Neural cell (in vitro differentiated cells): ENCODE results near the gene TCL1A. TPM values are rescaled to one million over a fixed set of nuclear protein-coding genes. Genes with fewer than 3 reads are reported as not detected.
"Not testable (repeated sequence)": the region's sequence is repeated elsewhere in the genome, so short reads cannot be mapped to it uniquely, and the experiment has no call there.

Experiments
- H2AFZ ChIP-seq: fragments of 200-600, 300-800 bp; sonication (generic), shearing (Covaris generic); 2 replicates; pipeline ENCODE4 v1.6.0; 2014; ENCODE audit warnings: low read depth, mild to moderate bottlenecking, antibody characterized with exemption, low read length, moderate library complexity
- H3F3A ChIP-seq: fragments of 200-600 bp; shearing (Covaris generic); 2 replicates; pipeline ENCODE4 v1.6.1; 2016; ENCODE audit warnings: mild to moderate bottlenecking, moderate library complexity, mixed read lengths, antibody characterized with exemption, low read length; ENCODE audit not compliant: insufficient read depth, poor library complexity, severe bottlenecking
- H3K27ac ChIP-seq: fragments of 200-600, 300-800 bp; sonication (generic), shearing (Covaris generic); 2 replicates; pipeline ENCODE4 v1.5.1; 2014; ENCODE audit warnings: mild to moderate bottlenecking, low read length, moderate library complexity
- H3K27me3 ChIP-seq: fragments of 300-800, 200-600 bp; sonication (generic), shearing (Covaris generic); 2 replicates; pipeline ENCODE4 v1.6.0; 2014; ENCODE audit warnings: mild to moderate bottlenecking, low read depth, low read length, moderate library complexity; ENCODE audit not compliant: insufficient read depth
- H3K36me3 ChIP-seq: fragments of 300-800, 200-600 bp; sonication (generic), shearing (Covaris generic); 2 replicates; pipeline ENCODE4 v1.5.1; 2014; ENCODE audit warnings: mild to moderate bottlenecking, antibody characterized with exemption, low read length, moderate library complexity; ENCODE audit not compliant: insufficient read depth
- H3K4me2 ChIP-seq: fragments of 300-800, 200-600 bp; sonication (generic), shearing (Covaris generic); 2 replicates; pipeline ENCODE4 v1.6.0; 2014; ENCODE audit warnings: mild to moderate bottlenecking, low read length
- H3K4me3 ChIP-seq: fragments of 300-800, 200-600 bp; sonication (generic), shearing (Covaris generic); 2 replicates; pipeline ENCODE4 v1.5.1; 2014; ENCODE audit warnings: mild to moderate bottlenecking, low read length, moderate library complexity
- H3K79me2 ChIP-seq: fragments of 200-600 bp; shearing (Covaris generic); replicated peaks from 2 replicates; pipeline ENCODE4 v1.6.0; 2014; ENCODE audit warnings: mild to moderate bottlenecking, low read length, moderate library complexity; ENCODE audit not compliant: insufficient read depth
- H3K9ac ChIP-seq: fragments of 300-800, 200-600 bp; sonication (generic), shearing (Covaris generic); 2 replicates; pipeline ENCODE4 v1.6.1; 2016; ENCODE audit warnings: mild to moderate bottlenecking, low read length, mixed read lengths
- H3K9me2 ChIP-seq: fragments of 200-600 bp; shearing (Covaris generic); 2 replicates; pipeline ENCODE4 v1.6.1; 2016; ENCODE audit warnings: mild to moderate bottlenecking, low read length, mixed read lengths; ENCODE audit not compliant: insufficient read depth
- H3K9me3 ChIP-seq: fragments of 200-600, 300-800 bp; sonication (generic), shearing (Covaris generic); 2 replicates; pipeline ENCODE4 v1.6.1; 2016; ENCODE audit warnings: mild to moderate bottlenecking, mixed run types, low read length, moderate library complexity, mixed read lengths
- H4K20me1 ChIP-seq: fragments of 200-600 bp; shearing (Covaris generic); 2 replicates; pipeline ENCODE4 v1.6.1; 2016; ENCODE audit warnings: mild to moderate bottlenecking, mixed run types; ENCODE audit not compliant: insufficient read depth
- CTCF ChIP-seq: fragments of 450-650 bp; IDR thresholded peaks from 2 replicates; pipeline ENCODE4 v1.5.1; 2014; ENCODE audit warnings: antibody characterized with exemption, mild to moderate bottlenecking, moderate library complexity; ENCODE audit not compliant: poor library complexity, severe bottlenecking
- EP300 ChIP-seq: fragments of 450-650 bp; conservative IDR thresholded peaks from 2 replicates; pipeline ENCODE4 v1.6.1; 2014; ENCODE audit warnings: antibody characterized with exemption, mild to moderate bottlenecking, moderate library complexity; ENCODE audit not compliant: poor library complexity, severe bottlenecking
- EZH2 ChIP-seq: fragments of 200-600, 300-800 bp; shearing (Covaris generic), sonication (generic); IDR thresholded peaks from 2 replicates; pipeline ENCODE4 v1.6.1; 2014; ENCODE audit warnings: antibody characterized with exemption, low read length, borderline replicate concordance, mild to moderate bottlenecking; ENCODE audit not compliant: insufficient read depth, poor library complexity, severe bottlenecking
- MXI1 ChIP-seq: fragments of 450-650 bp; conservative IDR thresholded peaks from 2 replicates; pipeline ENCODE4 v1.6.1; 2014; ENCODE audit warnings: antibody characterized with exemption, mild to moderate bottlenecking; ENCODE audit not compliant: poor library complexity, severe bottlenecking
- POLR2AphosphoS5 ChIP-seq: IDR thresholded peaks from 2 replicates; pipeline ENCODE4 v1.6.1; 2012
- RAD21 ChIP-seq: fragments of 450-650 bp; conservative IDR thresholded peaks from 2 replicates; pipeline ENCODE4 v1.6.1; 2014; ENCODE audit warnings: antibody characterized with exemption, mild to moderate bottlenecking, moderate library complexity
- SMC3 ChIP-seq: fragments of 450-650 bp; conservative IDR thresholded peaks from 2 replicates; pipeline ENCODE4 v1.6.1; 2014; ENCODE audit warnings: antibody characterized with exemption, mild to moderate bottlenecking, moderate library complexity; ENCODE audit not compliant: poor library complexity
- TAF1 ChIP-seq: IDR thresholded peaks from 2 replicates; pipeline ENCODE4 v1.6.1; 2012; ENCODE audit warnings: low read depth
- polyA plus RNA-seq: library from polyadenylated mRNA; depleted of rRNA; stranded (reverse); fragments of >200 nt; gene quantifications from 2 replicates; pipeline ENCODE4 v1.2.3, GENCODE V29; 2014
- TF ChIP-seq, protein P1 (sequence below): IDR thresholded peaks from 2 replicates; pipeline ENCODE4 v1.6.1; 2012; ENCODE audit warnings: borderline replicate concordance

The TCL1A gene
- polyA plus RNA-seq, 1 donor from 2014 or later = not detected

GRCh38 chr14:95667249-95667693, 46.7 kb downstream of the TCL1A start:
- H3K9ac ChIP-seq = no peak overlapping the region
- no peaks in the 10 kb centered on the region for H3K9me3 ChIP-seq
- no peaks in the 10 kb centered on the region for H3K36me3 ChIP-seq
- H3K27me3 ChIP-seq = no peaks in the 10 kb centered on the region
- no peaks in the 10 kb centered on the region for H4K20me1 ChIP-seq
- no peaks in the 10 kb centered on the region for H3K79me2 ChIP-seq
- H2AFZ ChIP-seq = no peak overlapping the region
- H3K4me3 ChIP-seq = no peak overlapping the region
- no peak overlapping the region for H3K4me2 ChIP-seq
- TF ChIP-seq POLR2AphosphoS5 = no peak
- TF ChIP-seq, protein P1, sequence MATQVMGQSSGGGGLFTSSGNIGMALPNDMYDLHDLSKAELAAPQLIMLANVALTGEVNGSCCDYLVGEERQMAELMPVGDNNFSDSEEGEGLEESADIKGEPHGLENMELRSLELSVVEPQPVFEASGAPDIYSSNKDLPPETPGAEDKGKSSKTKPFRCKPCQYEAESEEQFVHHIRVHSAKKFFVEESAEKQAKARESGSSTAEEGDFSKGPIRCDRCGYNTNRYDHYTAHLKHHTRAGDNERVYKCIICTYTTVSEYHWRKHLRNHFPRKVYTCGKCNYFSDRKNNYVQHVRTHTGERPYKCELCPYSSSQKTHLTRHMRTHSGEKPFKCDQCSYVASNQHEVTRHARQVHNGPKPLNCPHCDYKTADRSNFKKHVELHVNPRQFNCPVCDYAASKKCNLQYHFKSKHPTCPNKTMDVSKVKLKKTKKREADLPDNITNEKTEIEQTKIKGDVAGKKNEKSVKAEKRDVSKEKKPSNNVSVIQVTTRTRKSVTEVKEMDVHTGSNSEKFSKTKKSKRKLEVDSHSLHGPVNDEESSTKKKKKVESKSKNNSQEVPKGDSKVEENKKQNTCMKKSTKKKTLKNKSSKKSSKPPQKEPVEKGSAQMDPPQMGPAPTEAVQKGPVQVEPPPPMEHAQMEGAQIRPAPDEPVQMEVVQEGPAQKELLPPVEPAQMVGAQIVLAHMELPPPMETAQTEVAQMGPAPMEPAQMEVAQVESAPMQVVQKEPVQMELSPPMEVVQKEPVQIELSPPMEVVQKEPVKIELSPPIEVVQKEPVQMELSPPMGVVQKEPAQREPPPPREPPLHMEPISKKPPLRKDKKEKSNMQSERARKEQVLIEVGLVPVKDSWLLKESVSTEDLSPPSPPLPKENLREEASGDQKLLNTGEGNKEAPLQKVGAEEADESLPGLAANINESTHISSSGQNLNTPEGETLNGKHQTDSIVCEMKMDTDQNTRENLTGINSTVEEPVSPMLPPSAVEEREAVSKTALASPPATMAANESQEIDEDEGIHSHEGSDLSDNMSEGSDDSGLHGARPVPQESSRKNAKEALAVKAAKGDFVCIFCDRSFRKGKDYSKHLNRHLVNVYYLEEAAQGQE = no peak
- TF ChIP-seq CTCF = no peak
- no peak for TF ChIP-seq EZH2
- TF ChIP-seq EP300 = no peak
- no peak for TF ChIP-seq MXI1
- TF ChIP-seq TAF1 = no peak
- TF ChIP-seq RAD21 = no peak
- no peak for TF ChIP-seq SMC3
- H3K27ac ChIP-seq = no peak overlapping the region
- H3F3A ChIP-seq = no peaks in the 10 kb centered on the region
- no peaks in the 10 kb centered on the region for H3K9me2 ChIP-seq

GRCh38 chr14:95666450-95666849, 47.5 kb downstream of the TCL1A start:
- H3K4me2 ChIP-seq = no peak overlapping the region
- H3K9ac ChIP-seq = no peak overlapping the region
- H3K27ac ChIP-seq = no peak overlapping the region
- no peaks in the 10 kb centered on the region for H3F3A ChIP-seq
- H3K27me3 ChIP-seq = no peaks in the 10 kb centered on the region
- H3K9me3 ChIP-seq = no peaks in the 10 kb centered on the region
- H4K20me1 ChIP-seq = no peaks in the 10 kb centered on the region
- no peaks in the 10 kb centered on the region for H3K79me2 ChIP-seq
- no peaks in the 10 kb centered on the region for H3K36me3 ChIP-seq
- no peak overlapping the region for H3K4me3 ChIP-seq
- H3K9me2 ChIP-seq = no peaks in the 10 kb centered on the region
- TF ChIP-seq, protein P1 = no peak
- TF ChIP-seq CTCF (no peak), RAD21 (no peak)
- H2AFZ ChIP-seq = no peak overlapping the region

GRCh38 chr14:95665530-95665929, 48.4 kb downstream of the TCL1A start:
- H3K4me2 ChIP-seq, H3K27me3 ChIP-seq, H3K36me3 ChIP-seq: not testable (repeated sequence)

More at GRCh38 chr14:95665530-95665929, 48.4 kb downstream of the TCL1A start:
- H3K9me2 ChIP-seq, H3K4me3 ChIP-seq, H4K20me1 ChIP-seq, H3K9me3 ChIP-seq, H3K79me2 ChIP-seq, H3F3A ChIP-seq, H3K27ac ChIP-seq, H2AFZ ChIP-seq, H3K9ac ChIP-seq: not testable (repeated sequence)
